Esophagus muscularis mucosa (tissue), 4 donors: Measurements from ENCODE around the gene JPH3. TPM values are rescaled to one million over a fixed set of nuclear protein-coding genes. Genes with fewer than 3 reads are reported as not detected.

Experiments
- DNase-seq: peaks from one replicate; pipeline ENCODE4 v3.0.0-alpha.2; 2017; ENCODE audit errors: extremely low spot score
- H3K27ac ChIP-seq, 4 donors: fragments of 200-600 bp; sonication (generic); replicated peaks in 1 of 4; 1 replicate in 3 of 4; 2 replicates in 1 of 4; pipeline ENCODE4 v1.5.1; 2016 to 2019; ENCODE audit warnings: mild to moderate bottlenecking in 1 of 4
- H3K27me3 ChIP-seq, 4 donors: fragments of 200-600 bp; sonication (generic); one replicate each; pipeline versions ENCODE4 v1.5.1 to v1.6.0; 2016 to 2019
- H3K36me3 ChIP-seq, 4 donors: fragments of 200-600 bp; sonication (generic); one replicate each; pipeline ENCODE4 v1.5.1; 2016 to 2019
- H3K4me1 ChIP-seq, 4 donors: fragments of 200-600 bp; sonication (generic); one replicate each; pipeline ENCODE4 v1.5.1; 2016 to 2019
- H3K4me3 ChIP-seq, 4 donors: fragments of 200-600 bp; sonication (generic); 1 replicate in 2 of 4; 2 replicates in 2 of 4; pipeline ENCODE4 v1.5.1; 2016 to 2019; ENCODE audit warnings: mild to moderate bottlenecking in 4 of 4, moderate library complexity in 1 of 4
- H3K9me3 ChIP-seq, 4 donors: fragments of 200-600 bp; sonication (generic); 1 replicate in 3 of 4; 2 replicates in 1 of 4; pipeline ENCODE4 v1.5.1; 2016 to 2019
- EP300 ChIP-seq: sonication (generic); formaldehyde crosslinking; IDR thresholded peaks from one replicate; pipeline ENCODE4 v1.6.1; 2017; ENCODE audit warnings: antibody characterized with exemption
- POLR2A ChIP-seq: fragments of 450-650 bp; IDR thresholded peaks from one replicate; pipeline ENCODE4 v1.6.1; 2017; ENCODE audit warnings: antibody characterized with exemption, moderate library complexity, mild to moderate bottlenecking, low read depth
- POLR2AphosphoS5 ChIP-seq, 2 donors: sonication (generic); formaldehyde crosslinking; IDR thresholded peaks; one replicate each; pipeline ENCODE4 v1.6.1; 2017; ENCODE audit warnings: antibody characterized with exemption in 2 of 2
- WGBS: methylation state at CpG from one replicate; pipeline ENCODE4 v1.1.5; 2018; 5-methylcytosine and 5-hydroxymethylcytosine counted together
- intact Hi-C: fragments of 100-400 bp; cut with DNase I; formaldehyde crosslinking; loops from one replicate; pipeline ENCODE4 v1.15.1; 2023
- total RNA-seq, 4 donors: library from RNA; depleted of rRNA; stranded (reverse); fragments of >200 nt; gene quantifications; one replicate each; pipeline versions ENCODE4 v1.1.0 to v1.2.1, GENCODE V29; 2016
- TF ChIP-seq, protein P1 (sequence below), 3 experiments: fragments of 200-600 bp in 2 of 3; fragments of 450-650 bp in 1 of 3; sonication (generic) in 2 of 3; IDR thresholded peaks; one replicate each; pipeline ENCODE4 v1.5.1; 2017 to 2019; ENCODE audit warnings: antibody characterized with exemption in 3 of 3, mild to moderate bottlenecking in 2 of 3, moderate library complexity in 1 of 3

The JPH3 gene
- total RNA-seq, 4 donors from 2014 or later: 0.42 to 2.2 (median 0.54) TPM

DNA sequence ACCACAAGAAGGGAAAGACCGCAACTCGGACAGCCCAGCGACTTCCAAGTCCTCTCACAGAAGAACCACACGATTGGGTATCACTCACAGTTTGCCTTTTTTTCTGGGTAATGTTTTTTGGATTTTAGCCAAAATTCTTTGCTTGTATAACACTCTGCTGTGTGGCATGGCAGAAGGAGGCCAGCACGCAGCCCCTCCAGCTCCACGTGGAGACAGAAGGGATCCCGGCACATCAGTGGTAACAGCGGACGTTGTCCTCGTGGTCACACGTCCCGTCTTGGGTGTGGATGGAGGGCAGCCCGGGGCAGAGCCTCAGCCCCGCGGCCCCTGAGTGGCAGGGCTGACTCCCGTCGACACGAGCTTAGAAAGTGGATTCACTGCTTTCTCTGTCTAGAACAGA, 94.4 kb downstream of the JPH3 start:
- H3K9me3 ChIP-seq: no peaks in the 10 kb centered on the region
- WGBS: 87% methylated on average over 14 of the region's 18 CpGs
- intact Hi-C loops: no loop called here
- H3K4me1 ChIP-seq: peaks cover 0 to 2% (median under 1%) of the 10 kb centered on the region in 4 donors
- no peak for DNase-seq
- peaks cover 0 to 5% (median 0%) of the 10 kb centered on the region in 4 donors for H3K27me3 ChIP-seq
- peaks cover 0 to 48% (median 25%) of the 10 kb centered on the region in 4 donors for H3K36me3 ChIP-seq
- no peak for TF ChIP-seq POLR2AphosphoS5 (IDR thresholded peaks at IDR 0.05)
- TF ChIP-seq EP300: no peak
- TF ChIP-seq, protein P1, sequence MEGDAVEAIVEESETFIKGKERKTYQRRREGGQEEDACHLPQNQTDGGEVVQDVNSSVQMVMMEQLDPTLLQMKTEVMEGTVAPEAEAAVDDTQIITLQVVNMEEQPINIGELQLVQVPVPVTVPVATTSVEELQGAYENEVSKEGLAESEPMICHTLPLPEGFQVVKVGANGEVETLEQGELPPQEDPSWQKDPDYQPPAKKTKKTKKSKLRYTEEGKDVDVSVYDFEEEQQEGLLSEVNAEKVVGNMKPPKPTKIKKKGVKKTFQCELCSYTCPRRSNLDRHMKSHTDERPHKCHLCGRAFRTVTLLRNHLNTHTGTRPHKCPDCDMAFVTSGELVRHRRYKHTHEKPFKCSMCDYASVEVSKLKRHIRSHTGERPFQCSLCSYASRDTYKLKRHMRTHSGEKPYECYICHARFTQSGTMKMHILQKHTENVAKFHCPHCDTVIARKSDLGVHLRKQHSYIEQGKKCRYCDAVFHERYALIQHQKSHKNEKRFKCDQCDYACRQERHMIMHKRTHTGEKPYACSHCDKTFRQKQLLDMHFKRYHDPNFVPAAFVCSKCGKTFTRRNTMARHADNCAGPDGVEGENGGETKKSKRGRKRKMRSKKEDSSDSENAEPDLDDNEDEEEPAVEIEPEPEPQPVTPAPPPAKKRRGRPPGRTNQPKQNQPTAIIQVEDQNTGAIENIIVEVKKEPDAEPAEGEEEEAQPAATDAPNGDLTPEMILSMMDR (IDR thresholded peaks at IDR 0.05): no peak
- TF ChIP-seq POLR2A: no peak
- no peak overlapping the region for H3K4me3 ChIP-seq
- H3K27ac ChIP-seq: no peak overlapping the region

DNA sequence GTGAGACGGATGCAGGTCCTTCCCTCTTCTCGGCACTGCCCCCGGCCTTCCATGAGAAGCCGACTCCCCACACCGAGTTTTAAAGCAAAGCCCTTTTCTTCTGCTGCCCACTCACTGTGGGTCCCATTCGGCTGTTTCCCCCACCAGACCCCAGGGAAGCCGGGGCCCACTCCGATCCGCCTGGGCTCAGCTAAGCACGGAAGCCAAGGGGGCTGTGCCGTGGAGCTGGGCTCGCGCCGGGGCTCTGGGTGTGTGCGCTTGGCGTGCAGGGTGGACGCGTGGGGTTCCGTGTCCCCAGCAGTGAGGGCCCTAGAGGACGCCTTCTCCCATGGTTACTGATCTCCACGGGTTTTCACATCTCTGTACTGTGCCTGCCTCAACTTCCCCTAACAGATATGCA, 94.9 kb downstream of the JPH3 start:
- no peak overlapping the region for H3K4me3 ChIP-seq
- TF ChIP-seq POLR2A: no peak
- TF ChIP-seq, protein P1 (IDR thresholded peaks at IDR 0.05): no peak
- TF ChIP-seq POLR2AphosphoS5 (IDR thresholded peaks at IDR 0.05): no peak
- TF ChIP-seq EP300: no peak
- peaks cover 0 to 53% (median 29%) of the 10 kb centered on the region in 4 donors for H3K36me3 ChIP-seq
- DNase-seq: no peak
- H3K4me1 ChIP-seq: peaks cover 0 to 5% (median under 1%) of the 10 kb centered on the region in 4 donors
- H3K27ac ChIP-seq: no peak overlapping the region
- intact Hi-C loops: no loop called here
- 89% methylated on average over 19 of the region's 21 CpGs for WGBS
- H3K27me3 ChIP-seq: no peaks in the 10 kb centered on the region
- H3K9me3 ChIP-seq: no peaks in the 10 kb centered on the region

GRCh38 chr16:87697792-87698191, 95.5 kb downstream of the JPH3 start:
- H3K36me3 ChIP-seq: peaks cover 0 to 58% (median 33%) of the 10 kb centered on the region in 4 donors
- H3K27me3 ChIP-seq: no peaks in the 10 kb centered on the region
- H3K4me3 ChIP-seq: no peak overlapping the region
- H3K4me1 ChIP-seq: peaks cover 0 to 7% (median 2%) of the 10 kb centered on the region in 4 donors
- H3K27ac ChIP-seq: no peak overlapping the region
- no peaks in the 10 kb centered on the region for H3K9me3 ChIP-seq
- TF ChIP-seq EP300 (no peak), POLR2A (no peak), POLR2AphosphoS5 (IDR thresholded peaks at IDR 0.05) (no peak)
- TF ChIP-seq, protein P1 (IDR thresholded peaks at IDR 0.05): no peak
- 91% methylated on average over 14 of the region's 14 CpGs for WGBS
- intact Hi-C loops: no loop called here
- DNase-seq: no peak

DNA sequence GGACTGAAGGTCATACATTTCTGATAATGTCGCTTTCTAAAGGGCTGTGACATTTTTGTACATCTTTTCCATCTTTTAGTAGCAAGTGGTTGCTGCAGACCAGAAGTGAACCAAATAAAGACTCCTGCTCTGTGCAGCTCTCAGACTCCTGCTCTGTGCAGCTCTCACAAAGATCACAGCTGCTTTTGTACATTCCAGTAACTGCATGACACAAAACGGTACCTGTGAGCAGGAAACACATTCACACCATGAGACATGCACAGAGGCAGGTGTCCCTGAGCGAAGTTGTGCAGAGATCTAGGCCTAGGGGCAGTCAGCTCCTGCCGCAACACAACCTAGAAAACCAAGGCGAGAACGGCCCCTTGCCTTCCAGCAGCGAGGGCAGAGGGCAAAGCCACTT, 95.9 kb downstream of the JPH3 start:
- TF ChIP-seq POLR2A: no peak
- TF ChIP-seq POLR2AphosphoS5 (IDR thresholded peaks at IDR 0.05): no peak
- Histone ChIP-seq H3K36me3 (peaks cover 0 to 62% (median 37%) of the 10 kb centered on the region in 4 donors), H3K4me3 (no peak overlapping the region), H3K27ac (no peak overlapping the region), H3K9me3 (no peaks in the 10 kb centered on the region), H3K4me1 (peaks cover 0 to 7% (median 2%) of the 10 kb centered on the region in 4 donors), H3K27me3 (no peaks in the 10 kb centered on the region)
- no peak for DNase-seq
- 88% methylated on average over 7 of the region's 7 CpGs for WGBS
- intact Hi-C loops: no loop called here

- 86% methylated on average over 14 of the region's 20 CpGs for WGBS
- no peak for DNase-seq
- Histone ChIP-seq H3K27me3 (no peaks in the 10 kb centered on the region), H3K9me3 (no peaks in the 10 kb centered on the region), H3K36me3 (peaks cover 0 to 67% (median 42%) of the 10 kb centered on the region in 4 donors), H3K4me1 (peaks cover 0 to 7% (median 2%) of the 10 kb centered on the region in 4 donors), H3K27ac (no peak overlapping the region), H3K4me3 (no peak overlapping the region)
- TF ChIP-seq EP300 (no peak), POLR2A (no peak), POLR2AphosphoS5 (IDR thresholded peaks at IDR 0.05) (no peak)
- TF ChIP-seq, protein P1 (IDR thresholded peaks at IDR 0.05): no peak
- intact Hi-C loops: no loop called here
These were observed 96.4 kb downstream of the JPH3 start for GRCh38 chr16:87698676-87699199.
